PC-3 (cell line): ENCODE measurements around the gene RPL36.

ENCODE experiments used
- CTCF ChIP-seq: fragments of 300-600 bp; sonication (generic); conservative IDR thresholded peaks from 2 replicates; pipeline ENCODE4 v1.5.1; 2017; ENCODE audit warnings: antibody characterized with exemption, low read depth, mild to moderate bottlenecking, low read length
- EZH2 ChIP-seq: fragments of 300-600 bp; sonication (generic); IDR thresholded peaks from one replicate; pipeline ENCODE4 v1.6.1; 2017; ENCODE audit warnings: antibody characterized with exemption, mild to moderate bottlenecking, low read length; ENCODE audit not compliant: unreplicated experiment
- EZH2phosphoT487 ChIP-seq: fragments of 300-600 bp; sonication (generic); IDR thresholded peaks from 2 replicates; pipeline ENCODE4 v1.6.1; 2018; ENCODE audit warnings: mild to moderate bottlenecking, antibody characterized with exemption, low read length, borderline replicate concordance

DNA sequence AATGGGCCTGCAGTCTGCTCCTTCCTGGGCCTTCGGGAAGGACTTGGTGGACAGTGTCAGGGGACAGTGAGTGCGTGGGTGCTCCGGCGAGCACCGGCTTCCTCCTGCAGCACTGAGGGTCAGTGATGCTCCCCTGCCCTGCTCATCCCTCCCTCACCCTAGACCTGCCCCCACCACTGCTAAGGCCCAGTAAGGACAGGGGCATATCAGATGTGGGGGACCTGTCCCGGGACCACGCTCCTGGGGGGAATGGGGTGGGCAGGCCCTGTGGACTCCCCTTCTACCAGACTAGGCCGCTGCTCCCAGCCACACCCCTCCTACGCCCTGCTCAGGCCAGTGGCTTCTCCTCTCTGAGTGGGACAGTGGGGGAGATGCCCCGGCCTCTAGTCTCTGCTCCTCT lies 13.0 kb upstream of the RPL36 start:
- TF ChIP-seq CTCF (no peak), EZH2phosphoT487 (no peak), EZH2 (no peak)
